ENCODE data around the gene ASAP2.

GRCh38 chr2:9280224-9280623 lies 73.6 kb downstream of the ASAP2 start:
- TF ChIP-seq NONO (IDR thresholded peaks at IDR 0.05; ENCODE audit: low read depth in 2 of 2, low read length in 1 of 2) (no peak), CTCF (IDR thresholded peaks at IDR 0.05 in 2 of 3, conservative IDR thresholded peaks at IDR 0.05 in 1 of 3; ENCODE audit: insufficient read depth in 2 of 3, low read depth in 1 of 3, low read length in 3 of 3) (no peak), GABPA (tag; conservative IDR thresholded peaks at IDR 0.05; ENCODE audit: low read depth) (no peak), POLR2AphosphoS5 (IDR thresholded peaks at IDR 0.05; ENCODE audit: control insufficient read depth, insufficient read depth, low read depth, low read length) (no peak), POLR2A (conservative IDR thresholded peaks at IDR 0.05) (no peak), ZNF134 (CRISPR knock-in tag; conservative IDR thresholded peaks at IDR 0.05) (no peak), ZNF695 (CRISPR knock-in tag; IDR thresholded peaks at IDR 0.05) (no peak), SIX5 (IDR thresholded peaks at IDR 0.05; ENCODE audit: borderline replicate concordance in 1 of 2, insufficient read depth in 1 of 2, low read depth in 1 of 2, low read length in 2 of 2) (no peak), SMARCE1 (IDR thresholded peaks at IDR 0.05) (no peak), HDAC2 (IDR thresholded peaks at IDR 0.05) (no peak)
- TF ChIP-seq, protein P1, sequence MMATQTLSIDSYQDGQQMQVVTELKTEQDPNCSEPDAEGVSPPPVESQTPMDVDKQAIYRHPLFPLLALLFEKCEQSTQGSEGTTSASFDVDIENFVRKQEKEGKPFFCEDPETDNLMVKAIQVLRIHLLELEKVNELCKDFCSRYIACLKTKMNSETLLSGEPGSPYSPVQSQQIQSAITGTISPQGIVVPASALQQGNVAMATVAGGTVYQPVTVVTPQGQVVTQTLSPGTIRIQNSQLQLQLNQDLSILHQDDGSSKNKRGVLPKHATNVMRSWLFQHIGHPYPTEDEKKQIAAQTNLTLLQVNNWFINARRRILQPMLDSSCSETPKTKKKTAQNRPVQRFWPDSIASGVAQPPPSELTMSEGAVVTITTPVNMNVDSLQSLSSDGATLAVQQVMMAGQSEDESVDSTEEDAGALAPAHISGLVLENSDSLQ (IDR thresholded peaks at IDR 0.05), result no peak
- TF ChIP-seq, protein P2, sequence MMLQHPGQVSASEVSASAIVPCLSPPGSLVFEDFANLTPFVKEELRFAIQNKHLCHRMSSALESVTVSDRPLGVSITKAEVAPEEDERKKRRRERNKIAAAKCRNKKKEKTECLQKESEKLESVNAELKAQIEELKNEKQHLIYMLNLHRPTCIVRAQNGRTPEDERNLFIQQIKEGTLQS (IDR thresholded peaks at IDR 0.05), result no peak
- TF ChIP-seq, protein P2 (CRISPR knock-in tag; conservative IDR thresholded peaks at IDR 0.05), result no peak
